GM19455 (cell line): ENCODE results near the gene CLGN.
A peak's percentile ranks its signal among the peaks of the same experiment; 100 is the strongest.

Experiments used
- ATAC-seq: cut with Tn5 transposase; IDR thresholded peaks from one replicate; pipeline ENCODE4 v1.9.1; 2021; ENCODE audit not compliant: unreplicated experiment

CLGN gene

GRCh38 chr4:140388015-140388414 is 39.4 kb downstream of the CLGN start:
- no peak for ATAC-seq

- ATAC-seq = no peak
These were observed 44.7 kb downstream of the CLGN start for GRCh38 chr4:140382732-140383131.

GRCh38 chr4:140374130-140374477 is 53.3 kb downstream of the CLGN start:
- ATAC-seq = no peak

GRCh38 chr4:140373328-140374129 is 53.9 kb downstream of the CLGN start, which contains the start of gene SCOC:
Gene SCOC, plus strand, starts transcription at chr4:140373646. Its CDS starts 5,525 bp downstream, at chr4:140379171.
- peak; percentile 98 for ATAC-seq

GRCh38 chr4:140372751-140373327 is 54.6 kb downstream of the CLGN start:
- peak; percentile 60 for ATAC-seq

GRCh38 chr4:140368686-140369085 is 58.8 kb downstream of the CLGN start:
- no peak for ATAC-seq

GRCh38 chr4:140367738-140368137 is 59.7 kb downstream of the CLGN start:
- ATAC-seq = no peak

GRCh38 chr4:140363558-140363957 is 63.9 kb downstream of the CLGN start:
- no peak for ATAC-seq

GRCh38 chr4:140363051-140363450 is 64.4 kb downstream of the CLGN start:
- ATAC-seq = no peak

GRCh38 chr4:140361099-140361498 is 66.3 kb downstream of the CLGN start:
- no peak for ATAC-seq

- ATAC-seq = peak; percentile 99
These were observed 67.7 kb downstream of the CLGN start for GRCh38 chr4:140359562-140360427.

GRCh38 chr4:140358281-140358680 is 69.2 kb downstream of the CLGN start:
- ATAC-seq = no peak

- no peak for ATAC-seq
These were observed 69.6 kb downstream of the CLGN start for GRCh38 chr4:140357868-140358267.

- no peak for ATAC-seq
These were observed 72.2 kb downstream of the CLGN start for GRCh38 chr4:140355288-140355687.

- no peak for ATAC-seq
These were observed 73.7 kb downstream of the CLGN start for GRCh38 chr4:140353786-140354185.

GRCh38 chr4:140351093-140352075 is 76.1 kb downstream of the CLGN start:
- ATAC-seq = no peak

- ATAC-seq = no peak
These were observed 77.6 kb downstream of the CLGN start for GRCh38 chr4:140349816-140350215.

GRCh38 chr4:140346136-140346535 is 81.3 kb downstream of the CLGN start:
- ATAC-seq = no peak

- no peak for ATAC-seq
These were observed 82.8 kb downstream of the CLGN start for GRCh38 chr4:140344621-140345020.

- no peak for ATAC-seq
These were observed 83.3 kb downstream of the CLGN start for GRCh38 chr4:140344101-140344500.
